NCI-H1092 treated with DMSO at 0.1 percent for 48 hours (cell line): Measurements from ENCODE around the gene PXN.
"Not testable (repeated sequence)": the region's sequence is repeated elsewhere in the genome, so short reads cannot be mapped to it uniquely, and the experiment has no call there.

Source experiments
- DNase-seq: peaks from one replicate; lab custom pipeline; 2025; lab: John Stamatoyannopoulos, UW

Gene PXN

DNA sequence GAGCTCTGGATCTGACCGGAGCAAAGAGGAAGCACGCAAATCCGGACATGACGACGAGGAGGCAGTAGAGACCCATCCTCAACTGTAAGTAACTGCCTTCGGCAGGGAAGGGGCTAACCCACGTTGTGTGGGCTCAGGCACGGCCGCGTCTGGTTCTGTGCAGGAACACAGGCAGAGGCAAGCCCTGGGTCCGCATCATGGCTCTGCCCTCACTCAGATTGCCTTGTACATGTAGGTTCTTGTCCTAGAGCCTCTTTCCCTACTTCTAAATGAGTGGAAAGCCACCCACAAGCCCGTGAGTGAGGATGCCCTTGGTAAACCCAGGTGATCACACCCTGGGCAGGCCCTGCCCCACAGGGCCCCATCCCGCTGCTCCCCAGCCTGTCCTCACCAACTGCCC, 55.7 kb downstream of the PXN start:
- DNase-seq = no peak

DNA sequence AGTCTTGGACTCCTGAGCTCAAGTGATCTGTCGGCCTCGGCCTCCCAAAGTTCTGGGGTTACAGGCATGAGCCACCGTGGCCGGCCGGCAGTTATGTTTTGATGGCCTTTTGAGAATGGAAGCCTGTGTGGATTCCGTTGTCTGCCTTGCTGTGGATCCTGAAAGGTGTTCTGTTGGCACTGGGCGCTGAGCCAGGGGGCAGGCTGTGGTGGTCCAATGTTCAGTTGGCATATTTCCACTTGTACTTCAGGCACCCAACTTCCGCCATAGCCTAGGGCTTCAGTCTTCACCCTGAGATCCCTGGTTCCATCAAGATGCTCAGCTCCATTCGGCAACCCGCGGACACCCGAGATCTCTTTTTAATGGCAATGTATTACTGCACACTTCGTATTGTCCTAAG, 58.3 kb downstream of the PXN start:
- DNase-seq = no peak

- not testable (repeated sequence) for DNase-seq
Measured at GRCh38 chr12:120206781-120207180, 58.7 kb downstream of the PXN start.

DNA sequence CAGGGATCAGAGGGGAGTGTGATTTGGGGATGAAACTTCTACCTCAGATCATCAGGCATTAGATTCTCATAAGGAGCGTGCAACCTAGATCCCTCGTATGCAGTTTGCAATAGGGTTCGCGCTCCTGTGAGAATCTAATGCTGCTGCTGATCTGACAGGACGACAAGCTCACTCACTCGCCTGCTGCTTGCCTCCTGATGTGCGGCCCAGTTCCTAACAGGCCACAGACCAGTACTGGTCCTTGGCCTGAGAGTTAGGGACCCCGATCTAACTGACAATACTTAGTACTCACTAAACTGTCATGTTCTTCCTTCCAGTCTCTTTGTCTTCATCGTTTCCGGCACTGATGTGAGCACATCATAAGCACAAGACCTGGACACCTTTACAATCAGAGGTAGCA, 59.3 kb downstream of the PXN start:
- DNase-seq = no peak

- no peak for DNase-seq
Measured at GRCh38 chr12:120204171-120204570, 61.4 kb downstream of the PXN start.

DNA sequence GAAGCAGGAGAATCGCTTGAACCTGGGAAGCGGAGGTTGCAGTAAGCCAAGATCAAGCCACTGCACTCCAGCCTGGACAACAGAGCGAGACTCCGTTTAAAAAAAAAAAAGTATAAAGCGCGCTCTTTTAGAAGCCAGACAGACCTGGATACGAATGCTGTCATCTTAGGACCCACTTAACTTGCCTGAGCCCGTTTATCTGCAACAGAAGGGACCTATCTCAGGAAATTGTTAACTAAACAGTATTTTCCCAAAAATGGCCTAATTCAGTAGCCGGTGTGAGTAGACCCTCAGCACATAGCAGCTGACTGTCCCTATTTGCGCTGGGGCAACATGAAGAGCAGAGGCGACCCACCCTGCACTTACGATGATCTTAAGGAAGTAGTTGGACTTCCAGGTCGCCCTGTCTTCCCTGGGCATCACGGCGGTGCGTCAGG, 65.1 kb downstream of the PXN start:
- DNase-seq = no peak

- DNase-seq = no peak
Measured at GRCh38 chr12:120199595-120200306, 65.8 kb downstream of the PXN start.

GRCh38 chr12:120199025-120199424, 66.5 kb downstream of the PXN start:
- DNase-seq = no peak

DNA sequence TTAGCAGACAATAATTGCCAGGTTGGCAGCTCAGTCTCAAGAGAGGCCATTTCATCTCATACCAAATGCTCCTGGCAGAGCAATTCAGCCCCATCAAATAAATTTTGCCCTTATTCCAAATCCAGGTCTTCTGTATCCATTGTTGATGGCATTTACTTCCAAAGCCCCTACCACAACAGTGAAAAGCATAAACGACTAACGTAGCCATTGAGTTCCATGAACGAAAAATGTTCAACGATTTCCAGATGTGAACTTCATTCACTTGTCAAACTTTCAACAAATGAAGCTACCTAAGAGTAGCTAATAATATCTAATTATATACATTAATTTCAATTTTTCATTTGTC, 68.0 kb downstream of the PXN start:
- no peak for DNase-seq

DNA sequence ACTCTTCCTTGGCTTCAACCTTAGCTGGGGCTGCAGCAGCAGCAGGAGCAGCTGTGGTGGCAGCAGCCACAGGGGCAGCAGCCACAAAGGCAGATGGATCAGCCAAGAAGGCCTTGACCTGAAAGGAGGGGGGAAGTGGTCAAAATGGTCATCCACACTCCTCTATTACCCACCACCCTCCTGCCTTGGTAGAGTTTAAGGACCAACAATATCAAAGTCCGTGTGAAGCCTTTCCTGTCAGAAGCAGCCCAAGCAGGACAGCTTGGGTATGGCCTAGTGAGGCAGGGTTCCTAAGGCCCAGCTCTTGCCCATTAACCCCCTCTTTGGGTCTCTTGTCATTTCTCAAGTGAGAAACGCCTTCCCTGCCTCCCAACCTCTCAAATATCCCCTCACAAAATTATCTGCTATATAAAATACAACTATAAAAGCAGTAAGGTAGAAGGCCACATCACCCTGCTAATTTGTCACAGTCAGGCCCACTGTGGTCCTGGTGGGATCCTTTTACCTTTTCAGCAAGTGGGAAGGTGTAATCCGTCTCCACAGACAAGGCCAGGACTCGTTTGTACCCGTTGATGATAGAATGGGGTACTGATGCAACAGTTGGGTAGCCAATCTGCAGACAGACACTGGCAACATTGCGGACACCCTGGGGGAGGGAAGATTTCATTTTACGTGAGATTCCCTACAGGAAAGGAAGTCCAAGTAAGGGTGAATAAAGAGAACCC, 68.6 kb downstream of the PXN start:
- DNase-seq = not testable (repeated sequence)

DNA sequence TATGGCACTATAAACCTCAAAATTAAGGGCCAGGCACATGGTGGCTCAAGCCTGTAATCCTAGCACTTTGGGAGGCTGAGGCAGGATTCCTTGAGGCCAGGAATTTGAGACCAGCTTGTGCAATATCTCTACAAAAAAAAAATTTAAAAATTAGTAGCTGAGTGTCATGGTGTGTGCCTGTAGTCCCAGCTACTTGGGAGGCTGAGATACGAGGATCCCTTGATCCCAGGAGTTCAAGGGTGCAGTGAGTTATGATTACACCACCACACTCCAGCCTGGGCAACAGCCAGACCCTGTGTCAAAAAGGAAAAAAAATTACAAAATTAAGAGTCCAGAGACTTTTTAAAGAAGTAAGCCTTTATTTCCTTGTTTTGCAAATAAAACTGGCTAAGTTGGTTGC, 69.2 kb downstream of the PXN start:
- no peak for DNase-seq

DNA sequence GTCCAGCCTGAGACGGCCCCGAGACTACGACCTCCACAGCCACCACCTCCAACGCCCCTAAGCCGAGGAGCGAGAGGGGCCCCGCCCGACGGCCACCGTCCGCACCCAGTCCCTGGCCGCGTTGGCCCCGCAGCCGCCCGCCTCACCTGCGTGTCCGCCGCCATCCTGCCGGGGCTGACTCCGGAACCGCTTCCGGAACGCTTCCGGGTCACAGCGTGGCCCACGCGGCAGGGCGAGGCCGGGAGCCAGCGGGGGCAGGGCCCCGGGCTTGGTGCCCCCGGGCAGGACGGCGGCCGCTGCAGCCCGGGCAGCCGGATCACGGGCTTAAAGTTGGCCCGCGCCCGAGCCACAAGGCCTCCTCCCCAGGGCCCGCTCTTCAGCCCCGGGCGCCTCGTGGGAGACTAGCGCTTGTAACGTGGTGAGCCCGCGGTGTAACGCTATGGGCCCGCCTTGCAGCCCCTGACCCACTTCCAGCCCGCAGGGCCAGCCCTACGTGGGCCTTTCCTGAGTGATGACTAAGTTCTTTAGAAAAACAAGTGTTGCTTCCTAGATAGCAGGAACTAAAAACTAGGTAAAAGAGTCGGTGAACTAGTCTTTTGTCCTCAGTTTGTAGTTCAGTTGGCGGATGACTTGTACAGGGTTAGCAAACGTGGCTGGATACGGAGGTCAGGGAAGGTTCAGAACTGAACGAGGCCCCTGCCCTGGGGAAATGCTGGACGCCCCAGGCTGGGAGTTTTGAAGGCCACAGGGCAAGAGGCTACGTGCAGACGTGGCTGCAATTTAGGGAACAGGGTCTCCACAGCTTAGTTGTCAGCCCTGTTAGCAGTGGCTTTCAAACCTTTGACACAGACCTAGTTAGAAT, 70.8 kb downstream of the PXN start, which contains the start of gene GCN1:
Gene GCN1, minus strand, starts transcription at position 182 of the 862 bp plus-strand sequence. Its CDS starts 18 bp downstream, at position 164.
- peak; percentile 43 for DNase-seq

DNA sequence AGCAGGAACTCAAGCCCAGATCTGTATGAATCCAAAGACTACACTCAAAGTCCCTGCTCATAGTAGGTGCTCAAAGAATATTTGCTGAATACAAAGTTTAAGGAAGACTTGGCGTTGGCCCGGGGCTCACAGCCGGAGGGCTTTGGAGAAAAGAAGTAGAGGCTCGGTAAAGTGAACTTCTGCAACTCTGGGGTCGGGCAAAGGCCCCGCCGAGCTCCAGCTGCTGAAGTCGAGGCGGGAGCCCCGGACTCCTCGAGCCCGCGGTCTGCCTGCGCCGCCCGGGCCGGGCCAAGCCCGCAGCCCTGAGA, 71.3 kb downstream of the PXN start:
- no peak for DNase-seq

GRCh38 chr12:120193286-120193685, 72.2 kb downstream of the PXN start:
- not testable (repeated sequence) for DNase-seq

DNA sequence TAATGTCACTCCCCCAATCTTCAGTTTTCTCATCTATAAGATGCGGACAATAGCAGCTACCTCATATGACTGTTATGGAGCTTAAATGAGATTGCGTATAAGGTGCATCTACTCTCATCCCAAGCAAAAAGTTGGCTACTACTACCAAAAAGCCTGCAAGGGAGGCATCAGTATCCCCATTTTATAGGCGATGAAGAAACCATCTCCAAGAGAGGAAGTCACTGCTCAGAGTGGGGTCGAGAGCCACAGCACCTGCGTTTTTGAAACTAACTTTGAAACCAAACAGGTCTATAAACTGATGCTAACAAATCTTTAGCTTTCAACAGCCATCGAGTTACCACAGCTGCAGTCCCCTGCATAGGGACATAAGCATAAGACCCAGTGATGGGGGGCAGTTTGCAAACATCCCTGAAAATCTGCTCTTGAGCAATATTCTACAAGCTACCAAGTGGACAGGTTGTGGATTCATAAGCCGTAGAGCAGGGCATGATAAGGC, 74.5 kb downstream of the PXN start:
- no peak for DNase-seq

DNA sequence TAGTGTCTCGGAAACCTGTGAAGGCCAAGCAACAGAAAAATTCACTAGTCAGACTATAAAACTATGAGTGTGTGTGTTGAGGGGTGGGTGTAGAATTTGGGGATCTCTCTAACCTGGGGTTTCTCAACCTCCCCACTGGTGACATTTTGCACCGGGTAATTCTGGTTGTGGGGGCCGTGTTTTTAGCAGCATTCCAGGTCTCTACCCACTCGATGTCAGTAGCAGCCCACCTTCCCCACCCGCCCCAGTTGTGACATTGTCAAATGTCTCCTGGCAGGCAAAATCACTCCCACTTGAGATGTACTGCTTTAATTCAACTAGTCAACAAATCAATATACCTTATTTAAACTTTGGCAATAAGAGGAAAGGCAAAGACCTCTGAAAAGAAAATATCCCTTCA, 75.1 kb downstream of the PXN start:
- DNase-seq = no peak

- no peak for DNase-seq
Measured at GRCh38 chr12:120186654-120187053, 78.9 kb downstream of the PXN start.

- no peak for DNase-seq
Measured at GRCh38 chr12:120183211-120183631, 82.3 kb downstream of the PXN start.

- DNase-seq = no peak
Measured at GRCh38 chr12:120181991-120182631, 83.4 kb downstream of the PXN start.

- DNase-seq = no peak
Measured at GRCh38 chr12:120180975-120181374, 84.6 kb downstream of the PXN start.

- DNase-seq = no peak
Measured at GRCh38 chr12:120175537-120175936, 90.0 kb downstream of the PXN start.

DNA sequence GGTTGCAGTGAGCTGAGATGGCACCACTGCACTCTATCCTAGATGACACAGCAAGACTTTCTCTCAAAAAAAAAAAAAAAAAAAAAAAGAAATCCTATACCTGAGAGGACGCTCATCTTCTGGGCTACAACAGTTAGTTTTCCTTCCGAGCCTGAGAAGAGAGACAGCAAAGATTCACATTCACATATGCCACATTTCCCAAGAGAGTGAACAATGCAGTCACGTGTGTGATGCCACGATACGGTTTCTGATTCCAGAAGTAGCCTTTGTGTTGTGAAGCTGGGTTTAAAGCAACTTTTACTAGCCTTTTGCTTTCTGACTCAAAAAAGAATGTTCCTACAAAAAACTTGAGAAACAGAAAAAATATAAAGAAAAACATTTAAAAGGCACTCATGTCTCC, 90.5 kb downstream of the PXN start:
- DNase-seq = no peak
